Measurements from ENCODE around the gene MEIOSIN.
"Not testable (repeated sequence)": the region's sequence is repeated elsewhere in the genome, so short reads cannot be mapped to it uniquely, and the experiment has no call there.

Gene MEIOSIN

DNA sequence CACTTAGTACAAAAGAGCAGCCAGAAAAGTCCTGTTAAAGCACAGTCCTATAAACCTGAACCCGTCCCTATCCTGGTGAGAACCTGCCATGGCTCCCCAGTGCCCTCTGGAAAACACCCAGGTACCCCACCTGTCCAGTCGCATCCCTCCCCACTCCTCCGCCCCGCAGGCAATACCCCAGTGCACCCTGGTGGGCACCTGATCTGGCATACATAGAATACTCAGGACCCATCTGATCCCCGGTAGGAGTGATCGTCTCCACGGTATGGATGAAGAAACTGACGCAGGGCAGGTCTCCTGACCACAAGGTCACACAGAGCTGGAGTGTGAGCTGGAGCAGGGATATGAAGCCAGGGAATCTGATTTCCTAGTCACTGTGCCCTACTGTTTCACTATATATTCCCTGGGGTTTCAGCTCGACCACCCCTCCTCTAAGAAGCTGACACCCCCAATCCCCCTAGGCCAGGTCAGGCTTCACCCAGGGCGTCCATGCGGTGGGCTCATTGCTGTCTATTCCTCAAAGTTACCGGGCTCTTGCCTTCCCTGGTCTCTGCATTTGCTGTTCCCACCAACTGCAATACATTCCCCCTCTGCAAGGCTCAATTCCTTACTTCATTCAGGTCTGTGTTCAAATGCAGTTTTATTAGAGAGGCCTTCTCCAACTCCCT lies 15.1 kb upstream of the MEIOSIN start:
- no peak for DNase-seq (ENCODE audit: low read depth)

- DNase-seq (ENCODE audit: low read depth) = not testable (repeated sequence)
Measured at GRCh38 chr19:45720065-45720464, 13.2 kb upstream of the MEIOSIN start.

DNA sequence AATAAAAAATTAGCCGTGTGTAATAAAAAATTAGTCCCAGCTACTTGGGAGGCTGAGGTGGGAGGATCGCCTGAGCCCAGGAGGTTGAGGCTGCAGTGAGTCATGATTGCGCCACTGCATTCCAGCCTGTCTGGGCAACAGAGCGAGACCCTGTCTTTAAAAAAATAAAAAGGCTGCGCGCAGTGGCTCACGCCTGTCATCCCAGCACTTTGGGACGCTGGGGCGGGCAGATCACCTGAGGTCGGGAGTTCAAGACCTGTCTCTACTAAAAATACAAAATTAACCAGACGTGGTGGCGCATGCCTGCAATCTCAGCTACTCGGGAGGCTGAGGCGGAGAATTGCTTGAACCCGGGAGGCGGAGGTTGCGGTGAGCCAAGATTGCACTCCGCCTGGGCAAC lies 4.6 kb upstream of the MEIOSIN start:
- DNase-seq (ENCODE audit: low read depth) = not testable (repeated sequence)

- no peak for DNase-seq (ENCODE audit: low read depth)
Measured at GRCh38 chr19:45729800-45730290, 3.4 kb upstream of the MEIOSIN start.

DNA sequence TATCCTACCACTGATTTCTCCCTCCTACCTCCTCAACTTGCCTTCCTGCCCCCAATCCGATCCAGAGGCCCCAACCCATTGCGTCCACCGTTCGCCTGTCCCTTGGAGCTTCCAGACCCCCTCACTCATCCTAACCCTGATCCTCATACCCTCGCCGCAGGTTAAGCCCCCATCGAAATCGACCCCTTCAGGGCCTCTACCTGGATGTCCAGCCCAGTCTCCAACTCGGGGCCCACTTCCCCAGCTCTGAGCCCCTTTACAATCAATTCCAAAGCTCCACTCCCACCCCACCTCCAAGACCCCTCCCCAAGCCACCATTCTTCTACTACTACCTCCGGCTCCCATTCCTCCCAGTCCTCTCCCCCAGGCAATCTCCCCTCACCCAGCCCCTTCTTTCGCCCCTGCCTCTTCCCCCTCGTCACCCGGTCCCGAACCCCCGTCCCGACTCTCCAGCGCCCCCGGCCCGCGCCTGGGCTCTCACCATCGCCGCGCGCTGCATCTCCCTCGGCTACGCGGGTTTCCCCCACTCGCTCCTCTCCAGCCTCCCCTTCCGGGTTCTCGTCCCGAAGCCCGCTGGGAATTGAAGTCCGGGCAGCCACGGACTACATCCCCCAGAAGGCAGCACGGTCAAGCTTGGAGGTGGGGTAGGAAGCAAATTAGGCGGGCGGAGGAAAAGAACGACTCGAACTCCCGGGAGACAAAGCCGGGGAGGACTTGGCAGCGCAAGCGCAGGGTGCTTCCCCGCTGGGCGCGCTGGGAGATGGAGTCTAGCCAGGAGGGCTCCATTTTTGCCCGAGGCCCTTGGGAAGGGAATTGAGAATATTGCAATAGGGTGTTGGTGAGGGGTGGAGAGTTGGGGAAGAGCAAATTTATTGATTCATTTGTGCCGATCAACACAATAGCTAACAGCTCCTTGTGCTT lies 2.6 kb upstream of the MEIOSIN start, which contains the start of gene FBXO46:
TSS of gene FBXO46 (minus strand) at position 529 of the 921 bp plus-strand sequence. CDS start 17,401 bp downstream, outside the sequence.
- DNase-seq (ENCODE audit: low read depth) = peak; percentile 94

DNA sequence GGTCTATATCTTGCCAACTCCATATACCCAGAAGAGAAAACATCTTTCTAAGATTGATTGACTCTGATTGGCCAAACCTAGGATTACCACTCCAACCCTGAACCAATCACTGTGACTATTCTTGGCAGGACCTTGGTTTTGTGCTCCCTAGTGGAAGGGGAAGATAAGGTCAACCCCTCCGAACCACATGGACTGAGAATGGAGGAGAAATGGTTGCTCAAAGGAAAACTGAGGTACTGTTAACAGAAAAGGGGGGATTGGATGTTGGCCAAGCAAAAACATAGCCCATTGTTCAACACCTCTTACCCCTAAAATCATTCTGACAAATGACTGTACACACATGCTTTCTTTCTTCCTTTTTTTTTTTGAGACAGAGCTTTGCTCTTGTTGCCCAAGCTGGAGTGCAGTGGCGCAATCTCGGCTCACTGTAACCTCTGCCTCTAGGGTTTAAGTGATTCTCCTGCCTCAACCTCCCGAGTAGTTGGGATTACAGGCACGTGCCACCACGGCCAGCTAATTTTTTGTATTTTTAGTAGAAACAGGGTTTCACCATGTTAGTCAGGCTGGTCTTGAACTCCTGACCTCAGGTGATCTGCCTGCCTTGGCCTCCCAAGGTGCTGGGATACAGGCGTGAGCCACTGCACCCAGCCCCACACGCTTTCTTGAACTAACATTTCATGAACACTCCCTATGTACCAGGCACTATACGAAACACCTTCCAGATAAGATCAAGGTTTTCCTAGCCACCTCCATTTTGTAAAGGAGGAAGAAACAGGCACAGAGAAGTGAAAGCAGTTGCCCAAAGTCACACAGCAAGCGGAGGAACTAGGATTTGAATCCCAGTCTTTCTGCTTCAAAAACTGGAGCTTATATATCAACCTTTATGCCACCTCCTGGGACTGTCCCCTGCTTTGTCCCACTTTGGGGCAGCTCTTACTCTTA lies 6.5 kb downstream of the MEIOSIN start:
- no peak for DNase-seq (ENCODE audit: low read depth)

- DNase-seq (ENCODE audit: low read depth) = no peak
Measured at GRCh38 chr19:45742969-45743368, 9.7 kb downstream of the MEIOSIN start.

GRCh38 chr19:45745606-45746005 lies 12.4 kb downstream of the MEIOSIN start:
- DNase-seq (ENCODE audit: low read depth) = no peak

DNA sequence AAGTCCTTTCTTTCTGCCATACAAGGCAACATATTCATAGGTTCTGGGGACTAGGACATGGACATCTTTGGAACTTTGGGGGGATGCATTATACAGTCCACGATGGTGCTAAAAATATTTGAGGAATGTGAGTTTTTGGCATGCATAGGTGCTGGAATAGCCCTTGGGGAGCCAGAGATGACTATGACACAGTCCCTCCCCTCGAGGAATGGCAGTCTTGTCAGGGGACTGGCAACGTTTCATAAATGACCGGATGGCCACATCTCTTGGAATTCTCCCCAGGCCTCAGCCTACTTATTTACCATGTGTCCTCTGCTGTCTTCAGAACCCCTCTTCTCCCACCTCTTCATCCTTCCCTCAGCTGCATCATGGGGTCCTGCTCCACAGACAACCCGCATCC lies 13.6 kb downstream of the MEIOSIN start:
- DNase-seq (ENCODE audit: low read depth) = no peak

- DNase-seq (ENCODE audit: low read depth) = no peak
Measured at GRCh38 chr19:45747513-45747912, 14.3 kb downstream of the MEIOSIN start.

- DNase-seq (ENCODE audit: low read depth) = not testable (repeated sequence)
Measured at GRCh38 chr19:45751483-45751882, 18.2 kb downstream of the MEIOSIN start.

- no peak for DNase-seq (ENCODE audit: low read depth)
Measured at GRCh38 chr19:45752639-45753038, 19.4 kb downstream of the MEIOSIN start.

DNA sequence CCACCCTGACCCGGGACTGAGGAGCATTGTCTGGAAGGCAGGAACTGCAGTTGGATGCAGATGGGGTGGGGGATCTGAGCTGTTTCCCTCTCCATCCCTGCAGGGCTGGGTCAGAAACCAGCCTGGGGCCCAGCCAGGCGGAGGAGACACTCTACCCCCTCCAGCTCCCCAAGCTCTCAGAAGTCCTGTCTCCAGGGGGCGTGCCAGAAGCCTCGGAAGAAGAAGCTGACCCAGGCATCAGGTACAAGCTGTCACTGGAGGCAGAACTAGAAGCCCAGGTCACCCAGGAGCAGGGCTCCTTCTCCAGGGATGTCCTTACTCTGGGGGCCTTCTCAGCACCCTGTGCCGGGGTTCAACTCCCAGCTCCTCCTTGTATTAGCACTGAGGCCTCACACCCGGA lies 20.3 kb downstream of the MEIOSIN start:
- DNase-seq (ENCODE audit: low read depth) = no peak

GRCh38 chr19:45754323-45754722 lies 21.1 kb downstream of the MEIOSIN start:
- DNase-seq (ENCODE audit: low read depth) = no peak

- DNase-seq (ENCODE audit: low read depth) = no peak
Measured at GRCh38 chr19:45757695-45758094, 24.5 kb downstream of the MEIOSIN start.

DNA sequence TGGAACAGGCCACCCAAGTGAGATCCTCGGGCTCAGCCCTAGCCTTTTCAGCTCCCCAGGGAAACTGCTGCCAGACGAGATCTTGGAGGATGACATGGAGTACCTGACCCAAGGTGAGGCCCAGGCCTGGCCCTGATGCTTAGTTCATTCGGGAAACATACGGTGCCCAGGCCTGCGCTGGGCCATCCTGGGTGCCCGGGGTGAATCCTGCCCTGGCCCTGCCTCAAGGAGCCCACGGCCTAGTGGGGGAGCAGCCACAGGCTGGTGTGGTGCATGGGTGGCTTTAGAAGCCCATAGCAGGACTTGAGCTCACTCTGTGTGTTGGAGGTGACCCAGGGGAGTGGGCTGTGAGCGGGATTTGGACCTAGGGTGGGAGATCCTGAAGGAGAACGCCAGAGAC lies 25.7 kb downstream of the MEIOSIN start:
- no peak for DNase-seq (ENCODE audit: low read depth)

GRCh38 chr19:45761714-45762113 lies 28.5 kb downstream of the MEIOSIN start:
- DNase-seq (ENCODE audit: low read depth) = no peak

DNA sequence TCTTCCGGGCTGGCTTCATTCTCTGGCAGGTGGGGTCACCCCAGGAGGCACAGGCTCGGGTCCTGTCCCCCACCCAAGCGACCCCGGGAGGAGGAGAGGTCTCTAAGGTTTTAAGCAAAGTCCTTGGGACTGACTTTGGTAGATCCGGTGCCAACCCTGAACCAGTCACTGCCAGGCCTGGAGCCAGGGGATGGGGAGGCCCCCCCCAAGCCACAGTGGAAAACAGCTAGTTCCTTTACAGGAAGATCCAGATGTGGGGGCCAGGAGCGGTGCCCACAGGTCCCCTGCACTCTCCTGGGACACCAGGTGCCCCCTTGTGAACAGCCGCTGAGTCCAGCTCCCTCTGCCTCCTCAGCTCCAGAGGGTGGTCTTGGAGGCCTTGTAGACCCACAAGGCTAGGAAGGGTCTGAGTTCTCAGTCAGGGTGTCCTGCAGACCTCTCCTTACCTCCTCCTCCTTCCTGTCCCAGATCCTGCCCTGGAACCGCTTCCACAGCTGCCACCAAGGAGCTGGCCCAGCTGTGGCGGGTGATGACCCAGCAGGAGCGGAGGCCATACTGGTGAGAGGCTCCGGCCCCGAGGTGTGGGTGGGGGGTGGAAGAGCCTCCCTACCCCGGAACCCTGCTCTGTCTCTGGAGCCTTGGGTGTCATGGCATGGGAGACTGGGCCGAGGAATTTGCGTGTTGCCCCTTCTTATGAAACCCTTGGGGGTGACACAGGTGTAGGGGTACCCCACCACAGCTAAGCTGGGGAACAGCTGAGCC lies 29.8 kb downstream of the MEIOSIN start:
- DNase-seq (ENCODE audit: low read depth) = no peak

GRCh38 chr19:45763691-45764294 lies 30.6 kb downstream of the MEIOSIN start:
- DNase-seq (ENCODE audit: low read depth) = no peak

DNA sequence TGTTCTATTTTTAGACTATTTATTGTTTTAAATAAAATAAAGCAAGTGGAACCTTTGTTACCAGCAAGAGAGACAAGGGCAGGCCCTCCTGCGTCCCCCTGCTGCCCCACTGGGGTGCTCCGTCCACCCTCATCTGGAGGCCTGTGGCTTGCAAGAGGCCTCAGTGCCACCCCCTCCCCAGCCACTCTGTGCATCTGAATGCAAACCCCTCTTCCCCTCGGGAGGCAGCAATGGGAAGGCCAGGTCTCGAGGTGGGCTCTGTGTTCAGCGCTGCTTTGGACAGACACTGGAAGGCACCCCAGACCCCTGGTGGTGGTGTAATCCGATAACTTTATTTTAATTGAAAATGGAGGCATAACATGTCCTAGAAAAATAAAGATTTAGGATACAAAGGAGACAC lies 31.2 kb downstream of the MEIOSIN start:
- no peak for DNase-seq (ENCODE audit: low read depth)
